ENCODE data around the gene KRTAP10-9.

KRTAP10-9 gene

GRCh38 chr21:44612669-44613229 lies 14.1 kb upstream of the KRTAP10-9 start (continued):
- TF ChIP-seq ZBTB6 (tag by site-specific recombination; IDR thresholded peaks at IDR 0.05), result no peak
- TF ChIP-seq ZNF426 (tag by site-specific recombination; IDR thresholded peaks at IDR 0.05), result no peak
- no peak for TF ChIP-seq PRDM1 (tag by site-specific recombination; IDR thresholded peaks at IDR 0.05)
- no peak for TF ChIP-seq ZNF580 (tag by site-specific recombination; IDR thresholded peaks at IDR 0.05)
- no peak for TF ChIP-seq WT1 (tag by site-specific recombination; IDR thresholded peaks at IDR 0.05)
- TF ChIP-seq ZBTB20 (tag by site-specific recombination; IDR thresholded peaks at IDR 0.05), result no peak
- TF ChIP-seq ZNF521 (tag by site-specific recombination; IDR thresholded peaks at IDR 0.05), result no peak
- no peak for TF ChIP-seq ZFP69B (tag by site-specific recombination; IDR thresholded peaks at IDR 0.05)
- no peak for TF ChIP-seq ZSCAN4 (tag by site-specific recombination; IDR thresholded peaks at IDR 0.05)

- CTCF ChIA-PET, result no interaction called here
- POLR2A ChIA-PET, result no interaction called here
- Histone ChIP-seq H3K4me1 (ENCODE audit: control insufficient read depth, insufficient read depth, low read length) (no peaks in the 10 kb centered on the region), H3K27ac (ENCODE audit: extremely low read depth, low read depth, low read length) (no peak overlapping the region), H3K9me3 (ENCODE audit: control insufficient read depth, insufficient read depth, low read depth, low read length) (no peaks in the 10 kb centered on the region), H3K36me3 (ENCODE audit: control insufficient read depth in 2 of 2, insufficient read depth in 1 of 2, low read length in 2 of 2) (no peaks in the 10 kb centered on the region), H3K4me3 (ENCODE audit: low read depth, low read length) (no peak overlapping the region)
- TF ChIP-seq ZNF549 (tag by site-specific recombination; IDR thresholded peaks at IDR 0.05) (no peak), ZNF747 (tag by site-specific recombination; IDR thresholded peaks at IDR 0.05) (no peak), ZNF16 (tag by site-specific recombination; IDR thresholded peaks at IDR 0.05; ENCODE audit: low read depth) (no peak), KLF1 (tag by site-specific recombination; IDR thresholded peaks at IDR 0.05) (no peak), HOXD13 (CRISPR knock-in tag; IDR thresholded peaks at IDR 0.05; ENCODE audit: borderline replicate concordance) (no peak), ZBTB10 (tag by site-specific recombination; IDR thresholded peaks at IDR 0.05) (no peak), OVOL3 (tag by site-specific recombination; IDR thresholded peaks at IDR 0.05) (no peak), ZNF600 (tag by site-specific recombination; IDR thresholded peaks at IDR 0.05) (no peak), HOXA7 (CRISPR knock-in tag; IDR thresholded peaks at IDR 0.05; ENCODE audit: borderline replicate concordance) (no peak), ZNF324 (tag by site-specific recombination; IDR thresholded peaks at IDR 0.05) (no peak), ZNF23 (tag by site-specific recombination; IDR thresholded peaks at IDR 0.05; ENCODE audit: borderline replicate concordance) (no peak), ZBTB21 (tag by site-specific recombination; IDR thresholded peaks at IDR 0.05) (no peak), ZNF223 (tag by site-specific recombination; IDR thresholded peaks at IDR 0.05) (no peak), SP2 (tag by site-specific recombination; IDR thresholded peaks at IDR 0.05) (no peak), ZNF596 (tag by site-specific recombination; IDR thresholded peaks at IDR 0.05) (no peak)
These were observed 13.3 kb upstream of the KRTAP10-9 start for GRCh38 chr21:44613386-44614155.

Data from HEK293 (cell line).